RWPE2 (cell line): ENCODE data around the gene RALGPS2.

Experiments
- ATAC-seq: fragments of 200-7000 bp; cut with Tn5 transposase; 3 replicates; pipeline ENCODE4 v1.9.1; 2021; ENCODE audit warnings: low read depth
- DNase-seq: peaks from one replicate; pipeline ENCODE4 v3.0.0-alpha.2; 2020; ENCODE audit warnings: low spot score
- H3K27ac ChIP-seq: fragments of 450-650 bp; 2 replicates; pipeline ENCODE4 v1.5.1; 2017; ENCODE audit warnings: mild to moderate bottlenecking; ENCODE audit not compliant: poor library complexity, severe bottlenecking
- H3K27me3 ChIP-seq: fragments of 250-450 bp; sonication (Bioruptor Pico); 2 replicates; pipeline ENCODE4 v1.5.1; 2021; ENCODE audit warnings: mild to moderate bottlenecking, moderate library complexity; ENCODE audit not compliant: insufficient read depth, poor library complexity, severe bottlenecking
- H3K36me3 ChIP-seq: fragments of 250-450 bp; sonication (Bioruptor Pico); 2 replicates; pipeline ENCODE4 v1.5.1; 2020; ENCODE audit warnings: low read depth, mild to moderate bottlenecking, moderate library complexity
- H3K4me1 ChIP-seq: fragments of 250-450 bp; sonication (Bioruptor Pico); 2 replicates; pipeline ENCODE4 v1.5.1; 2021; ENCODE audit warnings: mild to moderate bottlenecking, moderate library complexity; ENCODE audit not compliant: insufficient read depth, poor library complexity, severe bottlenecking
- H3K4me3 ChIP-seq: fragments of 250-450 bp; sonication (Bioruptor Pico); 2 replicates; pipeline ENCODE4 v1.5.1; 2021; ENCODE audit warnings: mild to moderate bottlenecking, moderate library complexity; ENCODE audit not compliant: severe bottlenecking
- H3K9me3 ChIP-seq: fragments of 250-450 bp; sonication (Bioruptor Pico); 2 replicates; pipeline ENCODE4 v1.5.1; 2021; ENCODE audit warnings: mild to moderate bottlenecking, moderate library complexity; ENCODE audit not compliant: severe bottlenecking
- TF ChIP-seq, protein P1 (sequence below): fragments of 450-650 bp; IDR thresholded peaks from one replicate; pipeline ENCODE4 v1.5.1; 2017; ENCODE audit warnings: mild to moderate bottlenecking, moderate library complexity; ENCODE audit not compliant: poor library complexity, severe bottlenecking

RALGPS2 gene

DNA sequence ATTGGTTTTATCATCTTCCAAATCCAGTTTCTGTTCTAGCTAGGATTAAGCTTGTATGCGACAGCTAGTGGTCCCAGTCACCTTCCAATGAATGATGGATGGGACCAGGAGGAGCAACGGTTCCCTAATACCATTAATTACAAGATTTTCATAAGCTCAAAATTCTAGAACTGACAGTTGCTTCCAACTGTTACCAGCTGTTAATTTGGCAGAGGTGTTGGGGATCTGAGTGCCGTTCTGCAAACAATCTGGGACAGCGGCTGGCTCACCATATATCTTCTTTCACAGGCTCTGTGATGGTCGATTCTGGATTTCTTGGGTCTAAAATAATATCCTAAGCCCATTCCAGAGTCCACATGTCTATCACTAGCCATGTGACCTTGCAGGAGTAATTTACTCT, 34.5 kb upstream of the RALGPS2 start:
- no peaks in the 10 kb centered on the region for H3K36me3 ChIP-seq
- H3K27me3 ChIP-seq = no peaks in the 10 kb centered on the region
- H3K27ac ChIP-seq = no peak overlapping the region
- TF ChIP-seq, protein P1, sequence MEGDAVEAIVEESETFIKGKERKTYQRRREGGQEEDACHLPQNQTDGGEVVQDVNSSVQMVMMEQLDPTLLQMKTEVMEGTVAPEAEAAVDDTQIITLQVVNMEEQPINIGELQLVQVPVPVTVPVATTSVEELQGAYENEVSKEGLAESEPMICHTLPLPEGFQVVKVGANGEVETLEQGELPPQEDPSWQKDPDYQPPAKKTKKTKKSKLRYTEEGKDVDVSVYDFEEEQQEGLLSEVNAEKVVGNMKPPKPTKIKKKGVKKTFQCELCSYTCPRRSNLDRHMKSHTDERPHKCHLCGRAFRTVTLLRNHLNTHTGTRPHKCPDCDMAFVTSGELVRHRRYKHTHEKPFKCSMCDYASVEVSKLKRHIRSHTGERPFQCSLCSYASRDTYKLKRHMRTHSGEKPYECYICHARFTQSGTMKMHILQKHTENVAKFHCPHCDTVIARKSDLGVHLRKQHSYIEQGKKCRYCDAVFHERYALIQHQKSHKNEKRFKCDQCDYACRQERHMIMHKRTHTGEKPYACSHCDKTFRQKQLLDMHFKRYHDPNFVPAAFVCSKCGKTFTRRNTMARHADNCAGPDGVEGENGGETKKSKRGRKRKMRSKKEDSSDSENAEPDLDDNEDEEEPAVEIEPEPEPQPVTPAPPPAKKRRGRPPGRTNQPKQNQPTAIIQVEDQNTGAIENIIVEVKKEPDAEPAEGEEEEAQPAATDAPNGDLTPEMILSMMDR = no peak
- no peak overlapping the region for H3K4me3 ChIP-seq
- peaks cover 7% of the 10 kb centered on the region for H3K4me1 ChIP-seq
- no peaks in the 10 kb centered on the region for H3K9me3 ChIP-seq
- ATAC-seq (no peak), DNase-seq (no peak)

DNA sequence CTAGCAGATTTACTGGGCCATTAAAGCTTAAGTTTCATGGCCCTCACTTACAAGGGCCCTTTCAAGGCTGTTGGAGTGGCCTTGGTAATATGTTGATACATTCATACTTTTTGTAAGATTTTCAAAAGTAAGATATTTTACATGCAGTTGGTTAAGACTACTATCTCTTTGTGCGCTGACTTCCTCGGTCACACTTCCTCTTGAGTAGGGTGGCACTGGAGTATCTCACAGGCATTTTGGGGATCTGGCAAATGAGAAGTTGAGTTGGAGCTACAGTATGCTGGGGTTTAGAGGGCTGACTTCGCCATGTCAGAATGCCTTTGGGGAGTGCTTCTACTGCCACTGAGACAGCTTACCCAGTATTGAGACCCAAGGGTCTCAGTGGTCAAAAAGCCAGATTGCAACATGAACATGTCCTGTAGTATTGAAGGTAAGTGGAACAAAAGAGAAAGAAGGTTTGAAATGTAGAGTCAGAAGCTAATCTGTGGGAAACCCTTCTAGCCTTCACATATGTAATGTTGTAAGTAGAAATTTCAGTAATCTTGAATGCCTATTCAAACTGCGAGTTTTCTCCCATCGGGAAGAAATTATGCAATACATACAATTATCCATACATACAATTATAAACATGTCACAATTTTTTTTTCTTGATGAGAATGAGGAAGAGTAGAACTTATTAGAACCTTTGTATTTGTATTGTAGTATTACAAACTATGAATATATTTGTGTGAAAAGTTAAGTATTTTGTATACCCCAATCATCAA, 32.3 kb upstream of the RALGPS2 start:
- no peaks in the 10 kb centered on the region for H3K27me3 ChIP-seq
- no peak overlapping the region for H3K27ac ChIP-seq
- no peaks in the 10 kb centered on the region for H3K36me3 ChIP-seq
- no peaks in the 10 kb centered on the region for H3K9me3 ChIP-seq
- DNase-seq (no peak), ATAC-seq (no peak)
- H3K4me3 ChIP-seq = no peak overlapping the region
- TF ChIP-seq, protein P1 = no peak
- no peaks in the 10 kb centered on the region for H3K4me1 ChIP-seq

DNA sequence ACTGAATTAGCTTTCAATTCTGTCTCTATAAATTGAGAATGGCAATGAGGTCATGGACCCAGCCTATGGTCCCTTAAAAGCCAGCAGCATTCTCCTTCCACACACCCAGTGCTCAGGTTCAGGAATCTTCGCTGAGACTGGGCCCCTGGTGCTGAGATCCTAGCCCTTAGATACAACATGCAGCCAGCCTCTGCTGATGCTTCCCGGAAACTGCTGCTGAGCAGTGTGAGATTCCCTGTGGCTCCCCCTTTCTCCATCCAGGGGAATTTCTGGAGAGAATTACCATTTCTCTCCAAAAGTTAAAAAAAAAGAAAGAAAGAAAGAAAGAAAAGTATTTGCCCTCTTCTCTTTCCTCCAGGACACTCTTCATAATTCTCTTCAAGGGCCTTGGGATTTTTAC, 31.7 kb upstream of the RALGPS2 start:
- no peak for DNase-seq
- Histone ChIP-seq H3K36me3 (no peaks in the 10 kb centered on the region), H3K4me1 (no peaks in the 10 kb centered on the region), H3K9me3 (no peaks in the 10 kb centered on the region), H3K27me3 (no peaks in the 10 kb centered on the region), H3K27ac (no peak overlapping the region), H3K4me3 (no peak overlapping the region)
- TF ChIP-seq, protein P1 = no peak
- no peak for ATAC-seq

DNA sequence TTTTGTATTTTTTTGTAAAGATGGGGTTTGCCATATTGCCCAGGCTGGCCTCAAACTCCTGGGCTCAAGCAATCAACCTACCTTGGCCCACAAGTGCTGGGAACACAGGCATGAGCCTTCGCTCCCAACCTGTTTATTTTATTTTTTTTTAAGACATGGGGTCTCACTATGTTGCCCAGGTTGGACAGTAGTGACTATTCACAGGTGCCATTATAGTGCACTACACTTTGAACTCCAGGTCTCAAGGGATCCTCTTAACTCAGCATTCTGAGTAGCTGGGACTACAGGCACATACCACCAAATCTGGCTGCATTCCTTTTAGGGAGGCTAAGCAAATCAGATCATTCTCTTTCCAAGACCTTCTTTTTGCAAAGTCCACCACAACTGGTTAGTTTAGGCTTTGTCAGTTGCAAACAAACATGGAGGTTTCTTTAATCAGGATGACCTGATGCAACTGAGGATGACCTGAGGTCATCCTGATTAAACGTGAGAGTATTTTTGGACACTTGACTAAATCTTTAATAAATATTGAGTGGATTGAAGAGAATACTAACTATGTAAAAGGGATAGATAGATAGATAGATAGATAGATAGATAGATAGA, 30.0 kb upstream of the RALGPS2 start:
- Histone ChIP-seq H3K4me3 (no peak overlapping the region), H3K4me1 (no peaks in the 10 kb centered on the region), H3K36me3 (no peaks in the 10 kb centered on the region), H3K27me3 (no peaks in the 10 kb centered on the region), H3K9me3 (no peaks in the 10 kb centered on the region), H3K27ac (no peak overlapping the region)
- no peak for ATAC-seq
- no peak for DNase-seq
- TF ChIP-seq, protein P1 = no peak

DNA sequence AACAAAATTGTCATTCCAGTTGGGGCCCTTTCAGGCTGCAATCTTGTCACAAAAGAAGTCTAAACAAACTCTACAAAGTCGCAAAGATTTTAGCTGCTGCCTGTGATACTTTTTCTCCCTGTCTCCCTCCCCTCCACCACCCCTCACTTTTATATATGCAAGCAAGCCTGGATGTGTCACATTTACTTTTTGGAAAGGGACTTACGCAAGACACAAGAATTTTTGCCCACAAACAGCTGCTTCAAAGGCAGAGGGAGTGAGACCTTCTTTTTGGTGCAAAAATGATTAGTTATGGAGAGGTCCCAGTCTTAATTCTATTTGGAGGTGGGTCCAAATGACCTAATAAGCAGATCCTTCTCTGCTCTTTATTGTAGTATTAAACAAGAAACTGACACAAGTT, 22.9 kb upstream of the RALGPS2 start:
- Histone ChIP-seq H3K27me3 (no peaks in the 10 kb centered on the region), H3K9me3 (no peaks in the 10 kb centered on the region), H3K27ac (no peak overlapping the region), H3K4me1 (no peaks in the 10 kb centered on the region), H3K4me3 (no peak overlapping the region), H3K36me3 (no peaks in the 10 kb centered on the region)
- TF ChIP-seq, protein P1 = no peak
- ATAC-seq (peak; percentile 41; the same call in 1 of the 3 replicates), DNase-seq (no peak)
